ENCODE data around the gene KRTAP5-6.

Gene KRTAP5-6

DNA sequence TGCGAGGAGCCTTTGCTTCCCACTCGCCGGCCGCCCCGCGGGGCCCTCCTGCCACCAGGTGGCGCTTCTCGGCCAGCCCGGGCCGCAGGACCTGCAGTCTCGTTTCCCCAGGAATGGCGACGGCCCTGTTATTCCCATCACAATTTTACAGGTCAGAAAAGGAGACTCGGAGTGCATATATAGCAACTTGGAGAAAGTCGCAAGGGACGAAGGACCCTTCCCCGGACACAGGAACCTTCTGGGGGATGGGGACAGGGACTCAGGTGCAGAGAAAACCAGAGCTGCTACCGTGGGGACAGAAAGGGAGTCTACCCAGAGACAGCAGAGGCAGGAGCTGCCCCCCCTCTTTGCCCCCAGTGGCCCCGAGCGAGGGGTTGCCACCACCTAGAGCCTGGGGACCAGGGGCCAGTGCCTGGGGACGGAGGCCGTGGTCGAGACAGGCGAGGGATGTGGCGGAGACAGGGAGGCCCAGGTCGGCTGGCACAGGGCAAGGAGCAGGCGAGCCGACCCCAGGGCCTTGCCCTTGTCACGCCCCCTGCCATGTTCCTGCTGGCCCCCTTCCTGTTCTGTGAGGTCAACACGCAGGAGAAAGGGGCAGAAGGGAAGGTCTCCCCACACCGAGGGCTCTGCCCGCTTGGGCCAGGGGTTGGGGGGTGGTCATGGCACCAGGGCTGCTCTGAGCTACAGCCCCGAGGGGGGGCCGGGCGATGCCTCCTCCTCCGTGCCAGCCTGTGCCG is 3.5 kb upstream of the KRTAP5-6 start:
- WGBS (ENCODE audit: extremely low coverage, insufficient coverage, insufficient read length), result no CpG with 5 or more reads among the region's 37 CpGs

DNA sequence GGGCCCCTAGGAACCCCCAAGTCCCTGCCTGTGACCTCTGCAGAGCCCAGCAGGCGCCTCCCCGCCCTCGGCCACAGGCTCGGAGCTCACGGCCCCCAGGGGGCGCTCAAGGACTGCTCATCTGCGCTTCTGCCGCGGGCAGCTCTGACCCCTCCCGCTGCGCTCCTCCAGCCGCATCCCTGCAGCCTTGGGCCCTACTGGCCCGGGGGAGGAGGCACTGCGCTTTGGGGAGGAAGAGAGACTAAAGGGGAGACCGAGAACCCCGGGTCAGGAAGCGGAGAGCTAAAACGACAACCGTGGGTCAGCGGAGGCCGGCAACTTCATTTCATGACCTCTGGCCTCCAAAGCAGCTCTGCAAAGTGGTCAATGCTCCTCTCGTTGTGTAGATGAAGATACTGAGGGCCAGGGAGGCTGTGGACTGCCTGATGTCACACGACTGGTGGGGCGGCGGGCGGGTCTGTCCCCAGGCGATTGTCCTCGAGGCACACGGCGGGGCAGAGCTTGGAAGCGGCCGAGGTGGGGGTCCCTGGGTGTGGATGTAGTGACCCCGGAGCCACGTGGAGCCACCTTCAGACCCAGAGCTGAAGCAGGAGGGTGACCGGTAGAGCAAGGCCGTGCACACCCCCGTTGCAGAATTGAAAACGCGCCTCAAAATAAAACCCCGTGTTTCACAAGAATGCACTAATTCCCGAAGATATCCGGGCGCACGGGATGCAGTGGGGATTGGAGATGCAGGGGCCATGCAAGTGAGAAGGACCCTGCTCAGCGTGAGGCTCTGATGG is 2.7 kb upstream of the KRTAP5-6 start:
- Histone ChIP-seq H4K91ac (ENCODE audit: low read depth, low read length) (peak overlapping the region; percentile 25), H3K27me3 (ENCODE audit: insufficient read depth, low read length) (no peaks in the 10 kb centered on the region), H3K9ac (ENCODE audit: low read length) (no peak overlapping the region), H4K8ac (ENCODE audit: low read depth, low read length) (peak overlapping the region; percentile 92), H3K4me2 (ENCODE audit: low read length) (peak overlapping the region; percentile 75), H3K79me1 (ENCODE audit: low read length) (peaks cover 3% of the 10 kb centered on the region), H3K14ac (ENCODE audit: low read length) (peak overlapping the region; percentile 4), H4K12ac (ENCODE audit: low read depth, low read length) (peak overlapping the region; percentile 3), H3K9me3 (ENCODE audit: insufficient read depth, low read depth, low read length) (peaks cover 2% of the 10 kb centered on the region), H3K4ac (ENCODE audit: low read depth, low read length) (no peak overlapping the region), H3K18ac (ENCODE audit: low read length) (no peak overlapping the region), H2AK5ac (ENCODE audit: low read length) (no peak overlapping the region), H3K79me2 (ENCODE audit: control insufficient read depth, insufficient read depth, low read length, poor library complexity) (no peaks in the 10 kb centered on the region), H2AFZ (ENCODE audit: insufficient read depth, low read length, poor library complexity) (peak overlapping the region; percentile 74), H2BK120ac (ENCODE audit: insufficient read depth, low read length, poor library complexity) (no peak overlapping the region), H3K27ac (ENCODE audit: low read depth, low read length) (no peak overlapping the region), H2BK12ac (ENCODE audit: low read length) (no peak overlapping the region), H3K4me1 (ENCODE audit: control insufficient read depth in 1 of 2, insufficient read depth in 2 of 2, low read length in 2 of 2) (peaks cover 5 to 6% of the 10 kb centered on the region in 2 experiments), H3K4me3 (ENCODE audit: low read depth, low read length) (no peak overlapping the region), H3K23ac (ENCODE audit: low read length) (no peak overlapping the region), H3K36me3 (ENCODE audit: control insufficient read depth in 1 of 2, insufficient read depth in 2 of 2, low read length in 2 of 2) (no peaks in the 10 kb centered on the region), H2BK5ac (ENCODE audit: low read depth, low read length, poor library complexity) (no peak overlapping the region)
- DNase-seq, result peak; percentile 67 to 91
- no CpG with 5 or more reads among the region's 45 CpGs for WGBS (ENCODE audit: extremely low coverage, insufficient coverage, insufficient read length)

More for the DNA sequence above, 3.5 kb upstream of the KRTAP5-6 start:
- Histone ChIP-seq H3K9me3 (ENCODE audit: insufficient read depth, low read depth, low read length) (peaks cover 2% of the 10 kb centered on the region), H3K4me2 (ENCODE audit: low read length) (peak overlapping the region; percentile 75), H2AK5ac (ENCODE audit: low read length) (peak overlapping the region; percentile 10), H2BK5ac (ENCODE audit: low read depth, low read length, poor library complexity) (no peak overlapping the region), H3K36me3 (ENCODE audit: control insufficient read depth in 1 of 2, insufficient read depth in 2 of 2, low read length in 2 of 2) (no peaks in the 10 kb centered on the region), H3K9ac (ENCODE audit: low read length) (peak overlapping the region; percentile 82), H3K79me2 (ENCODE audit: control insufficient read depth, insufficient read depth, low read length, poor library complexity) (no peaks in the 10 kb centered on the region), H3K18ac (ENCODE audit: low read length) (peak overlapping the region; percentile 2), H3K79me1 (ENCODE audit: low read length) (peaks cover 3% of the 10 kb centered on the region), H2BK12ac (ENCODE audit: low read length) (no peak overlapping the region), H3K23ac (ENCODE audit: low read length) (no peak overlapping the region), H4K91ac (ENCODE audit: low read depth, low read length) (peak overlapping the region; percentile 25), H4K12ac (ENCODE audit: low read depth, low read length) (peak overlapping the region; percentile 3), H2AFZ (ENCODE audit: insufficient read depth, low read length, poor library complexity) (peak overlapping the region; percentile 74), H3K14ac (ENCODE audit: low read length) (peak overlapping the region; percentile 4), H3K4me3 (ENCODE audit: low read depth, low read length) (peak overlapping the region; percentile 55), H3K4me1 (ENCODE audit: control insufficient read depth in 1 of 2, insufficient read depth in 2 of 2, low read length in 2 of 2) (peaks cover 5 to 6% of the 10 kb centered on the region in 2 experiments), H2BK120ac (ENCODE audit: insufficient read depth, low read length, poor library complexity) (peak overlapping the region; percentile 37), H3K4ac (ENCODE audit: low read depth, low read length) (no peak overlapping the region), H3K27me3 (ENCODE audit: insufficient read depth, low read length) (no peaks in the 10 kb centered on the region), H3K27ac (ENCODE audit: low read depth, low read length) (no peak overlapping the region), H4K8ac (ENCODE audit: low read depth, low read length) (peak overlapping the region; percentile 92)
- DNase-seq, result peak; percentile 57 to 81

DNA sequence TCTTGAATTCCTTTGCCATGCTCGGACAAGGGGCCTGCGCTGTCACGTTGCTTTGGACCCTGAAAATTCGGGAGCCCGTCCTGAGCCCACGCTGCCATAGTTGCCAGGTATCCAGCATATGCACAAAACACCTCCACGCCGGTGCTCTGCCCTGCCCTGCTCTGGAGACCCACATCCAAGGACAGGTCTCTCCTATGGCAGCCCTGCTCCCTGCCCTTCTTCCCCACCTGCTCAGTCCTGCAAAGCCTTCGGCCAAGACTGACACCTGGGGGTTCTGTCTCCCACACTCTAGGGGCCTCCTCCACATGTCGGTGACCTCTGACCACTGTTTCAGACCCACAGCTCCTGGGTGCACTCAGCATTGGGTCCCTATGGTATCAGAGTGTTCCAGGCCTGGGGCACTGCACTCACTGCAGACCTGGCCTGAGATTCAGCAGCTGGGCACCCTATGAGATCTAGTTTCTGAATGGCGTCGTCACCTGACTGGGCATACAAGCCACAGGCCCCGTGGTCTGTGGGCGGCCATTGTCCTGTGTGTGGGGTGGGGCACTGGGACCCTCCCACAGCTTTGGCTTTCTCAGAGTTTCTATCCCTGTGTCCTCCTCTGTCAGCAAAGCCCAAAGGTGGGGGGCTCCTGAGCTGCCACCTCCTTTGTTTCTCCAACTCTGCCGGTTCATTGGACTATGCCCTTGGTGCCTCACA is 2.0 kb upstream of the KRTAP5-6 start:
- H3K4me2 ChIP-seq (ENCODE audit: low read length), result no peak overlapping the region
- H3K4me1 ChIP-seq (ENCODE audit: control insufficient read depth in 1 of 2, insufficient read depth in 2 of 2, low read length in 2 of 2), result peaks cover 5 to 6% of the 10 kb centered on the region in 2 experiments
- no peak overlapping the region for H3K23ac ChIP-seq (ENCODE audit: low read length)
- H3K27ac ChIP-seq (ENCODE audit: low read depth, low read length), result no peak overlapping the region
- H3K4ac ChIP-seq (ENCODE audit: low read depth, low read length), result no peak overlapping the region
- H3K79me1 ChIP-seq (ENCODE audit: low read length), result peaks cover 3% of the 10 kb centered on the region
- H3K4me3 ChIP-seq (ENCODE audit: low read depth, low read length), result no peak overlapping the region
- H4K8ac ChIP-seq (ENCODE audit: low read depth, low read length), result no peak overlapping the region
- H4K12ac ChIP-seq (ENCODE audit: low read depth, low read length), result no peak overlapping the region
- no peaks in the 10 kb centered on the region for H3K27me3 ChIP-seq (ENCODE audit: insufficient read depth, low read length)
- no peak overlapping the region for H4K91ac ChIP-seq (ENCODE audit: low read depth, low read length)
- no peak overlapping the region for H2BK12ac ChIP-seq (ENCODE audit: low read length)
- no peaks in the 10 kb centered on the region for H3K79me2 ChIP-seq (ENCODE audit: control insufficient read depth, insufficient read depth, low read length, poor library complexity)
- no peak overlapping the region for H2AFZ ChIP-seq (ENCODE audit: insufficient read depth, low read length, poor library complexity)
- H3K9me3 ChIP-seq (ENCODE audit: insufficient read depth, low read depth, low read length), result peaks cover 2% of the 10 kb centered on the region
- H2AK5ac ChIP-seq (ENCODE audit: low read length), result no peak overlapping the region
- H3K9ac ChIP-seq (ENCODE audit: low read length), result no peak overlapping the region
- no peak overlapping the region for H3K14ac ChIP-seq (ENCODE audit: low read length)
- DNase-seq, result no peak
- H3K36me3 ChIP-seq (ENCODE audit: control insufficient read depth in 1 of 2, insufficient read depth in 2 of 2, low read length in 2 of 2), result no peaks in the 10 kb centered on the region
- H2BK120ac ChIP-seq (ENCODE audit: insufficient read depth, low read length, poor library complexity), result no peak overlapping the region
- H3K18ac ChIP-seq (ENCODE audit: low read length), result no peak overlapping the region
- H2BK5ac ChIP-seq (ENCODE audit: low read depth, low read length, poor library complexity), result no peak overlapping the region
- no CpG with 5 or more reads among the region's 15 CpGs for whole genome bisulfite sequencing (ENCODE audit: extremely low coverage, insufficient coverage, insufficient read length)

DNA sequence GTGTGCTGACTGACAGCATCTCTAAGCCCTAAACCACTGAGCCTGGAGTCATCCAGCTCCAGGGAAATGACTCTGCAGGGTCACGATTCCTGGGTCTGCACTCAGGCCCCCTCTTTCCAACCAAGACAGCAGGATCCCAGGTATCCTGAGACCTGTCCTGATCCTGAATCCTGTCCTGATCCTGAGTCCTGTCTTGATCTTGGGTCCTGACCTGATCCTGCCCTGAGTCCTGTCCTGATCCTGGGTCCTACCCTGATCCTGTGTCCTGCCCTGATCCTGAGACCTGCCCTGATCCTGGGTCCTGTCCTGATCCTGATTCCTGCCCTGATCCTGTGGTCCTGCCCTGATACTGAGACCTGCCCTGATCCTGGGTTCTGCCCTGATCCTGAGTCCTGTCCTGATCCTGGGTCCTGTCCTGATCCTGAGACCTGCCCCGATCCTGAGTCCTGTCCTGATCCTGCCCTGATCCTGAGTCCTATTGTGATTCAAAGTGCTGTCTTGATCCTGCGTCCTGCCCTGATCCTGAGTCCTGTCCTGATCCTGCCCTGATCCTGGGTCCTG is 1.4 kb upstream of the KRTAP5-6 start:
- no peak overlapping the region for H2BK120ac ChIP-seq (ENCODE audit: insufficient read depth, low read length, poor library complexity)
- H4K91ac ChIP-seq (ENCODE audit: low read depth, low read length), result no peak overlapping the region
- no peak overlapping the region for H2AK5ac ChIP-seq (ENCODE audit: low read length)
- H2BK12ac ChIP-seq (ENCODE audit: low read length), result no peak overlapping the region
- no peak overlapping the region for H2BK5ac ChIP-seq (ENCODE audit: low read depth, low read length, poor library complexity)
- H3K9me3 ChIP-seq (ENCODE audit: insufficient read depth, low read depth, low read length), result peaks cover 2% of the 10 kb centered on the region
- no peak overlapping the region for H3K4me2 ChIP-seq (ENCODE audit: low read length)
- no peak overlapping the region for H3K9ac ChIP-seq (ENCODE audit: low read length)
- H3K27ac ChIP-seq (ENCODE audit: low read depth, low read length), result no peak overlapping the region
- no peak overlapping the region for H2AFZ ChIP-seq (ENCODE audit: insufficient read depth, low read length, poor library complexity)
- H3K4me3 ChIP-seq (ENCODE audit: low read depth, low read length), result no peak overlapping the region
- no peak overlapping the region for H3K18ac ChIP-seq (ENCODE audit: low read length)
- no peak overlapping the region for H4K8ac ChIP-seq (ENCODE audit: low read depth, low read length)
- H3K14ac ChIP-seq (ENCODE audit: low read length), result no peak overlapping the region
- DNase-seq, result no peak
- no peak overlapping the region for H3K23ac ChIP-seq (ENCODE audit: low read length)
- H3K79me2 ChIP-seq (ENCODE audit: control insufficient read depth, insufficient read depth, low read length, poor library complexity), result no peaks in the 10 kb centered on the region
- no peak overlapping the region for H4K12ac ChIP-seq (ENCODE audit: low read depth, low read length)
- H3K36me3 ChIP-seq (ENCODE audit: control insufficient read depth in 1 of 2, insufficient read depth in 2 of 2, low read length in 2 of 2), result no peaks in the 10 kb centered on the region
- no peak overlapping the region for H3K4ac ChIP-seq (ENCODE audit: low read depth, low read length)
- H3K27me3 ChIP-seq (ENCODE audit: insufficient read depth, low read length), result no peaks in the 10 kb centered on the region
- H3K4me1 ChIP-seq (ENCODE audit: control insufficient read depth in 1 of 2, insufficient read depth in 2 of 2, low read length in 2 of 2), result peaks cover 5 to 6% of the 10 kb centered on the region in 2 experiments
- H3K79me1 ChIP-seq (ENCODE audit: low read length), result peaks cover 3% of the 10 kb centered on the region
- whole genome bisulfite sequencing (ENCODE audit: extremely low coverage, insufficient coverage, insufficient read length), result no CpG with 5 or more reads among the region's 3 CpGs
